NOMO-1 treated with DMSO at 0.1 percent for 48 hours (cell line): ENCODE results near the gene ITPRIP.

Experiments
- DNase-seq: peaks from one replicate; lab custom pipeline; 2025; ENCODE audit not compliant: unreplicated experiment; lab: John Stamatoyannopoulos, UW

The ITPRIP gene

DNA sequence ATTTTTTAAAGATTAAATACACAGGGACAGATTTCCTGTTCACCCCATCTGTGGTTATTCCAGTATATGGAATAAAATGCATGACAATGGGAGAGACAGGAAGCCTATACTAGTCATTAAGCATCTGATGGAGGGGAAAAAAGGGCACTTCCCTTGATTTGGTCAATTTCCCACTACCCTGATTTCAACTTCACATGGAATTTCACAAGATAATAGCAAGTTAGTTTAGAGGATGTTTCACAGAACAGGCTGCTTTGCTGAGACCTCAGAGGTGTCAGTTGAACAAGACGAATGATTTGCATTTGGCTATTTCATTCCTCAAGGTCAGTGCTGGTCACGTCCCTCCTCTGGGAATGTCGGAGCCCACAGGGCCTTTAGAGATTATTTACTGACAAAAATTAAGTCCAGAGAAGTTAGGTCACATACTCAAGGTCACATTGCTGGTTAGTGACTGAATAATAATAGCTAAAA is 4.7 kb upstream of the ITPRIP start:
- DNase-seq: no peak

DNA sequence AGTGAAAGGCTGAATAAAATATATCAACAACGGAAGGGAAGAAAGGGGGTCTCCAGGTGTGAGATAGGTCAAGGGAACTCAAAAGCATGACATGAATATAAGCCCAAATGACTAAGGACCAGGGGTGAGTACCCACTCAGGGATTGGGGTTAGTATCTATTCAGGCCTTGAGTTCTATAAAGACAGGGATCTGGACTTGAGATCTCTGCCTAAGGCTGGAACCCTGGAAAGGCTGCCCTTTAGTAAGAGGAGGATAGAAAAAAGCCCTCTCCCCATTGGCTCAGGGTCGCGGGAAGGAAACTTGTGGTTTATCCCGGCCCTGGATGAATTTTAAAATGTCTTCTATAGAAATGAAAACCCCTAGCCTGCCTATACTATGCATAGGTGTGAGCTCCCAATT is 2.4 kb upstream of the ITPRIP start:
- no peak for DNase-seq

DNA sequence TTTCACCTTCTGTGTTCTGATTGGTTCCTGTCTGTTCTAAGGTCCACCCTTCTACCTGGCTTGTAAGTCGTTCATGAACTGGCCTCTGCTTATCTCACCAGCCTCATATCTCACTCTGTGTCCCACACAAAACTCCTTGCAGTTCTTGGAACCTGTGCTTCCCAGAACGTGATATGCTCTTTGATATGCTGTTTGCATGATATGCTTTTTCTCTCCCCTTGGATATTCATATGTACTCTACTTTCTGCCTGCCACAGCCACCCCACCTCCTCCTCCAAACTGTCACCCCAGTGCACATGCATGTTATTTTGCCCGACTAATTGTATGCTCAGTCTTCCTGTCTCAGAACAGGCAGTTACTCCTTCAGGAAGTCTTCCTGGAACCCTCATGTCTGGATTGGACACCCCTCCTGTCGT is 1.9 kb upstream of the ITPRIP start:
- no peak for DNase-seq

DNA sequence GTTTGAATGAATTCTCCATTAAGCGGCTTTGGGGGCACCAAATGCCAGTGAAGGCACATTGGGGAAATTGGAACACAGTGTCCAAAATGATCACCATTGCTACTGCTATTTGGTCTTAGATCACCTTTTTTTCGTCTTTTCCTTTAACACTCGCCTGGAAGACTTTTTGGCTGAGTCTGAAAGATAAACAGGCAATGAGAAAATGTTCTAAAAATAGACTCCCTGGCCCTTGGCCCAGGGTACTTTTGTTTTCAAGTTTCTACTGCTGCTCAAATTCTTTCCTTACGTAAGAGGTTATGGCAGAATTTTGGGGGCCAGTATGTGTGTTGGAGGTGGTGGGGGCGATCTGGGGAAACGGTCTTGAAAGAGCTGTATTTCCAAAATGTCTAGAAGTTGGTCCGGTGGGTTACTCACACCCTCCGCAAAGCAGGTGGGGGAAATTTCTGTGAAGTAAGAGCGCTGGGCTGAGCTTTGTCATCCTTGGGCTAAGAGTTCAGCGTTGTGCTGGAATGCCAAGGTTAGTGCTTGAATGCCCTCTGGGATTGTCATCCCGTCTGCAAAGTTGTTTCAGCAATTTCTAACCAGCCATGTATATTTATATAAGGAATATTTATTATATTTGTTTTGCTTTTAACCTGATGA is 1.3 kb upstream of the ITPRIP start:
- no peak for DNase-seq

DNA sequence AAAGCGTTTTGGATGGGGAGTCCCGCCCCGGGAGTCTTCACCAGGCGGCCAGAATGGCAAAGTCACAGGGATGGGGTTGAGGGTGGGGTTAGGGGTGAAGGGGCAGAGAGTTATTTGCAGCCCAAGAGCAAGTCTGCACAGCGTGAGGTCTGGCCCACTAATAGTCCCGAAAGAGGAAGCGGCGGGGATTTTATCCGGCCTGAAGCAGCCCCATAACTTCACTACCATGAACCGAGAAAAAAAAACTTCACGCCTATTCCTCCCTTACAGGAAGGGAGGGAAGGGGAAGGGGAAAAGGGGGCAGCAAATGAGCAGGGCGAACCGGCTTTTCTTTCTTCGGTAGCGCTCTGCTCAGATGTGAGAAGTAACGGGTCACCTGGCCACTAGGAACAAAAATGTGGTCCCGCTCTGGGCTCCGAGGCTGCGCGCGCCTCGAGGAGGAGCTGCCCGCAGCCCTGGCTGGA is 712 bp downstream of the ITPRIP start:
- DNase-seq: peak; percentile 82

DNA sequence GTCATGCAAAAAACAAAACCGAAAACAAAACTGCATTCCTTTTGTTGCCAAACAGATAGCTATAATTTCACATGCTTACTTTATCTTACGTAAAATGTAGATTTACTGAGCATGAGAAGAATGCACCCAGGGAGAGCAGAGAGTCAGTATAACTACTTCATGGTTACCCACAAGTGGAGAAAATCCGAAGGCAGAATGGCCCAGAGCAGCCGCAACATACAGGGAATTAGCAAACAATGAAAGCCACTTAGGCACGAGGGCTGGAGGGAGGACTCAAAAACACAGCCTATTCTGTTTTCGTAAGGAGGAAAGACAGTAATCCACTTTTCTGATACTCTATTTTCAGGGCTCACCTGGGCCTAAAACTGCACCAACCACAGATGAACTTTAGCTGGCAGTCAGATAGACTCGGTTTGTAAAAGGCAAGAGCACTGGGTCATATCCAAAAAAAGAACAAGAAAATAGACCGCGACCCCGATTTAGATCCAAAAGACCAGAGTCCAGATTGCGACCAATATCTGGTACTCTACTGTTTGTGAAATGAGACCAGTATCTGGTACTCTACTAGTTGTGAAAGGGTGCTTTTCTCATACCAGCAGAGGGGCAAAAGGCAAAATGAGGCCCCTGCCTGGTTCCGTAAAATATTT is 1.3 kb downstream of the ITPRIP start:
- DNase-seq: no peak

DNA sequence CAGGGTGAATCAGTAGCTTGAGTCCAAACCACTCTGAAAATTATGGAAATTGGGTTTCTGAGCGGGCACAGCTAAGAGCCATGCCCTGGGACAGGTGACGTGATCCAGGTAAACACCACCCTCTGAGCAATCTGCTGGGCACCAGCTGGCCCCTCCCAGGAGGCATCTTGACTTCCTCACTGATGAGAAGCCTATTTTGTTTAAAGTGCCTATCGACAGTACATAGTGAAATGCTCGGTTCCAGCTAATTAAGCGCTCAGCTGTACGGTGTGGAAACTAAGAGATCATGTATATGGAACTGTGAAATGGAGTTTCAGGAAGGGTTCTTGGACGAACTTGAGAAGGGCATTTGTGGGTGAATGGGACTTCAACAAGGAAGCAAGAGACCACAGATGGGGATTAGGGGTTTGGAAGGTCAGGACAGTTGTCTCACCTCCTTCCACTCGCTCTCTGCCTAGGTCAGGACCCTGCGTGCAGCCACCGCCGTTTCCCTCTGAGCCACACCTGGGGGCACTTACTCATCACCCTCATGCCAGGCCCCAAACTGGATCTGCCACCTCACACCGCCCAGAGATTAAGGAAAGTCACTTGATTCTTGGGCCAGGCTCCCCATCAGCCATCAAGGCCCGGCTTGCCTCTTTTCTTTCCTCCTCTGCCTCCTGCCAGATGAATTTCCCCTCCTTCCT is 3.2 kb downstream of the ITPRIP start:
- DNase-seq: no peak

DNA sequence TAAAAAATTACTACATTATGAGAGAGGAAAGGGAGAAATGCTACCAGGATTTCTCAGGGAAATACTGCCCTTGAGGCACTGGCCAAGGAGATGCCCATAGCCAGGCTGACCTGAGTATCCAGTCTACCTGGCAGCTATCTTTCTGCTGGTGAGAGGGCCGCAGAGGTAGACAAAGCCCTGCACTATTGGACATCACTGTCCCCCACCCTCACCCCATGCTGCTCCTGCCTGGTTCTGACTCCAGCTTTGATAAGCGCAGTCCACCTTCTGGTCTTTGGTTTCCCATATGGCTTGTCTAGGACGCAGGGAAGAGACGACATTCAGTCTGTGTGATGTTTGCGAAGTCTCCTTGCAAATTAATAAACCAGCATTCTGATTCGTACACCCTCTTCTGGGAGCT is 3.7 kb downstream of the ITPRIP start:
- no peak for DNase-seq

DNA sequence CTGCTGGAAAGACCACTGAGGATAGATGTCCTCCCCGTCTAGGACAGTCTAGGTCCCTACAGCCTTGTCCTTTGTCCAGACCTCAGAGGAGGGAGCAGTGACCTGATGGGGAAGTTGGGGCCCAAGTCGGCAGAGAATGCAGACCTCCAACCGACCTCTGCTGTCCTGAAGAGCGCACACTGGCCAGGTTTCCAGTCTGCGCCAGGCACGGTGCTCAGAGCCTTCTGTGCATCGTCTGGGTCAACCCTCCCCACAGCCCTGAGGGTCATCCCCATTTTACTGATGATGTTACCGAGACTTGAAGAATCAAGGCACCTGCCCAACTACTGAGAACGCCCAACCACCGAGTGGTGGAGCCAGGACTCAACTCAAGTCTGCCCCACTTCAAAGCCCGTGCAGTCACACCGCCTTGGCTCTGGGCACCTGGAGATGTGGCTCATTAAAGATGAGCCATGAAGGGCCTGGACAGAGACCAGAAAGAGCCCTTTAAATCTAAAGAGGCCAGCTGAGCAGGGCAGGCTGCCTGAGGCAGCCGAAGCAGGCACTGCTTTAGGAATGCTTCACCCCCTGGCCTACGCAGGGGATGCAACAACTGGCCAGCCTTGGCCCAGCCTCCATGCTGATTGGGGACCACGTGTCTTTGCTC is 4.4 kb downstream of the ITPRIP start:
- DNase-seq: no peak

DNA sequence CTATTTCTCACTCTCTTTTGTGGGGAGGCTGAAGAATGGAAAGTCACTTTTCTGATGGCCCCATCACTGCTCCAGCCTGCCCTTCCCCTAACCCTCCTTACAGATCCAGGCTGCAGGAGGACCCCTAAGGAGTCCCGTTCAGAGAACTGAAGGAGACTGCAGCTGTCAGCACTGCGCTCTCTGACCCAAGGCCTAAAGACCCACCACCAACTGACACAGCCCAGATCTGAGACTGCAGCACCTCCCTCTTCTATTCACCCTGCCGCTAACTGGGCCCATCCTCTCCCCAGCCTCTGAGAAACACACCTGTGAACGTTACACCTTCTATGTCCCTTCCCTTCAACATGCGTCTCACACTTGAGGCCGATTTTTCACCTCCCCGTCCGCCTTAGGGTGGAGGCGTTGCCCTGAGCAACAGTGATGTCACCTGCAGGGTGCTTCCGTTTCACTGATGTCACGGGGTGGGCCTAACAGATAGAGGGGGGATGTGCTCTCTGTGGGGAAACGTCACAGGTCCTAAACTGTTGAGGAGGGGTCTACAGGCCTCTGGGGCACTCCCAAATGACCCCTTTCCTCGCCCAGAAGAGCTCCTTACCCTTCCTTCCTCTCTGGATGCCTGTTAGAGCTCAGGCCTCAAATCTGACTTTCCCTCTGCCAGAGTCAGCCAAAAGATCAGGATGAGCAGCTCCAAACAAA is 5.1 kb downstream of the ITPRIP start:
- no peak for DNase-seq

DNA sequence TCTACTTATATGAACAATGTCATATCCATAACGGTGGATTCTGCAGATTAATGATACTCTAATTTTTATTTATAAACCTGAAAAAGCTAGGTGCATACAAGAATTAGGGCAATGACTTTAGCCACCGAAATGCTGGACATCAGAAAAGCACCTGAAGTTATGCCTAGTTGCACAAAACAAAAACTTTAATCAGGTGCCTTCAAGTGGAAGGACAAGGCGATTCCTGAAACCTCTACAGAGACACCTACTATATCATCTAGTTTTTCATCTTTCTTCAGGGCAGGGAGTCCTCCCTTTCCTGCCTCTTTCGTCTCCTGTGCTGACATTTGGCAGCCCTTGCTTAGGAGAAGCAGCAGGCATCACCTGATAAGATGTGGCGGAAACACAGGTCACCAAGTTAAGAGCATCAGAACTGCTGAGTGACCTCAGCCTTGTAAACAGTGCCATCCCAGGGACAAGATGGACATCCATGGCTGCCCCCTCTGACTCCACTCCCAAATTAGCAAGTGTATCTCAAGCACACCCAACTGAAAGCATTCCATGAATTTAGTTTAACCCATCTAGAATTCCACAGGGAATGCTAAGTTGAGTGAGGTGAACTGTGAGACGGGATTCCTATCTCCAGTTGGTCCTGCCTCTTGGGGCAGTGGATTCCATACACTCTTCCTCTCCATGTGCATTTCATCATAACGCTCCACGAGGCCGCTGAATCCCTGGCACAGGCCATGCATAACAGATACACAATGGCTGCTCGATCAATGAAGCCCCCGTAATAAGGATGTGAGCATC is 5.8 kb downstream of the ITPRIP start:
- no peak for DNase-seq

DNA sequence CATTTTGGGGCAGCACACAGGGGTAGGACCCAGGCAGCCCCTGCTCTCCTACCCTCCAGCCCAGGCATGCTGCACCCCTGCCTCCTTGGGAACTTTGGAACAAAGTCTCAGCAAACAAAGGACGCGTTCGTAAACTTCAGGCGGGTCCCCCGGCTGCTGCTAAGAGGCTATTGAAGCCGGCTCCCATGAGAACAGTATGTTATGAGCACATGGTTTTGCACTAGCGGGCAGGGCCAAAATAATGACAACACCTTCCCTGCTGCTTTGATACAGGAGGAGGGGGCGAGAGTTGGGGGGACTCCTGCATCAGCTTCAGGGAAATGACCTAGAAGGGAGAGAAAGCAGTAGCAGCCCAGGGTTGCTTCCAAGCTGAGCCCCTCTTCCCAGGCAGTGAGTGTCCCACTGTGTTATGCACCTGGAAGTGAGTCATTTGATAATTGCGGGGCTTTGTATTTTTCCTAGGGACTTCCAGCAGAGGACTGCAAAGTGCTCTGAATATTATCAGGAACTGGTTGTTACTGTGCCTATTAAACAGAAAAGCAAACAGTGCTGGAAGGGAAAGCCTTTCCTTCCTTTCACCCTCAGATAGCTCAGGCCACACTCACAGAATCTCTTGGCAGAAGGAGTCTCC is 6.9 kb downstream of the ITPRIP start:
- DNase-seq: no peak

DNA sequence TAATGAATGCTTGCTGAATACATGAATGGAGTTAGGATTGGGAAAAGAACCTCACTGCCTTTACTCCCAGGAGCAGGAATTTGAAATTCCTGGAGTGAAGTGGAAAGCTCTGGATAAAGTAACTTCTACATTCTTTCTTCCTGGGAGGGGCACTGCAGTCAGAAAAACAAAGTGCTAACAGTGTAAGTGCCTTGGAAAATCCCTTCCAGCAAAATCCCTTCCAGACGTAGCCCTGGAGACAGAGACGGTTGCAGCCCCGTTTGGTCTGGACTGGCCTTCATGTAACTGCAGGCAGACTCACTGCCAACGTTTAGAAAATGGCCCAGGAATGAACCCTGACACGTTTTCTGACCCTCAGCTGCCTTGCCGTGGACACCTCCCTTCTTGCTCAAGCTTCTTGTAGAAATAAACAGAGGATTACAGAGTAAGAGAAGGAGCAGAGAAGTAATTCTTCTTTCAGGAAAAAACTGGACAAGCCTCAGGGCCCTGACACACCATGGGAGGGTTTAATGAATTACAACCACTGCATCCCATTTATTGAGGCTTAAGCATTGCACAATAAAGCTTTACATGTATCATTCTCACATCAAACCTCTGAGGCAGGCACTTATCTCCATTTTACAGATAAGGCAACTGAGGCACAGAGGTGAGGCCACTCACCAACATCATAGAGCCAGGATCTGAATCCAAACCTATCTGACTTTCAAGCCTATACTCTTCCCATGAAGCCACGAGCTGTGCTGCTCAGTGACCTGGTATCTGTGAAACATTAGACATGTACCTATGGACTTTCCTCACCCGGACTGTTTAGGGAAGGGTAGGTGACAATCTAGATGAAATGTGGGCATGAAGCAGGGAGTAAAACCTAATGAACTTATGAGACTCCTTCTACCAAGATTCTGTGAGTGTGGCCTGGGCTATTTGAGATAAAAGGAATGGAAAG is 7.8 kb downstream of the ITPRIP start:
- no peak for DNase-seq

DNA sequence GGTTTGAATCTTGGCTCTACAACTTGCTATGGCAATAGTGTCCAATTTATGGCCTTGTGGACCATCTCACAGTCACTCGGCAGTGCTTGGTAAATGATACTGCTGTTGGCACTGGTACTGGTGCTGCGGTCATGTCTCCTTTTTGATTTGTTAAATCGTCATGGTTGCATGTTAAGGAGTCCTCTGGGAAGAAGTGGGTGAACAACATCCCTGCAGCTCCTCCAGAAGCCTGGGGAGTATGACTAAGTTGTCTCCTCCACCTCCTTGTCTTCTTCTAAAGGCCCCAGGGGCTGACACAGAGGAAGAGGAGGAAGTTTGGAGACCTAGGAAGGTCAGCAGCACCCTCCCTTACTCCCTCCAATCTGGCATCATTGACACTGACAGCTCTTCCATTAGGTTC is 8.5 kb downstream of the ITPRIP start:
- DNase-seq: no peak

DNA sequence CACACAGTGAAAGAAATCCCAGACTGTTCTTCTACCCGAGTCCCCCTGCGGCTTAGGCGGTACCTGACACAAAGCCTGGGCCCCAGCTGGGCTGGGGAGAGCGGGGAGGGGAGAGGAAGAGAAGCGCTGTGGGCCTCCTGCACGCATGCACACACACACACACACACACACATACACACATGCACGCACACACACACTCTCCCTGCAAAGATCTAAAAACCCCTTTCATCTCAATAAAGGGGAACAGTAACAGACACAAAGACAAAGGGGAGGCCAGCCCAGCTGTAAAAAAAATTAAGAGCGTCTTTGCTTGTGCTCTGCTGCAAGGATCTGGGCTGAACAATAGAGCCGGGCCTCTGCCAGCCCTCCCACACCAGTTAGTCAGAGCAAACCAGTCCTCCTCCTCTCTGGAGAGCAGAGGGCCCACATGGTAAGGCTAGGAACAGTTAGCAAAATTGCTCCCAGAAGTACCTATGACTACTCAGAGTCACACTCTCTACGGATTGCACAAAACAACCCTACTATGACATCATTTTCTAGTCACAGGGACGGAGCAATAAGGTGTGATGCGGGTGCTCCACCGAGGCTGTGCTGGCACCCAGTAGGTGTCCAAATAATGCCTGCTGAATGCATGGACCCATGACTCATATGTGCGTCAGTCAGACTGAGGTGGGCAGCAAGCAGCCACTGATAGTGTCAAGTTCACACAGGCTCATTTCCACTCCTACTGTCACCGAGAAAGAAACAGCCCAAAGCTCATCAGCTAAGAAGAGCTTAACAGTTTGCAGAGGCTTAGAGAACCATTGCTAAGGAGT is 9.2 kb downstream of the ITPRIP start:
- DNase-seq: peak; percentile 50

DNA sequence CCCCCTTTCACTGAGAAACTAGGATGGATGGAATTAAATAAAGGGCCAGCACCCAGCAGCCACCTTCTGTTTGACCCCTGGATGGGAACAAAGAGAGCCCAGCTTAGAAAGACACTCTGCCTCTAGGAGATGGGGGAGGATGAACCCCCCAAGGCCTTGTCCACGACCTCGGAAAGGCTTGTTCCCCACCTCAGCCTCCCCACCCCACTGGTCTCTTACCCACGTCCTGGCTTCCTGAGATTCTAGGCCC is 9.7 kb downstream of the ITPRIP start:
- no peak for DNase-seq

DNA sequence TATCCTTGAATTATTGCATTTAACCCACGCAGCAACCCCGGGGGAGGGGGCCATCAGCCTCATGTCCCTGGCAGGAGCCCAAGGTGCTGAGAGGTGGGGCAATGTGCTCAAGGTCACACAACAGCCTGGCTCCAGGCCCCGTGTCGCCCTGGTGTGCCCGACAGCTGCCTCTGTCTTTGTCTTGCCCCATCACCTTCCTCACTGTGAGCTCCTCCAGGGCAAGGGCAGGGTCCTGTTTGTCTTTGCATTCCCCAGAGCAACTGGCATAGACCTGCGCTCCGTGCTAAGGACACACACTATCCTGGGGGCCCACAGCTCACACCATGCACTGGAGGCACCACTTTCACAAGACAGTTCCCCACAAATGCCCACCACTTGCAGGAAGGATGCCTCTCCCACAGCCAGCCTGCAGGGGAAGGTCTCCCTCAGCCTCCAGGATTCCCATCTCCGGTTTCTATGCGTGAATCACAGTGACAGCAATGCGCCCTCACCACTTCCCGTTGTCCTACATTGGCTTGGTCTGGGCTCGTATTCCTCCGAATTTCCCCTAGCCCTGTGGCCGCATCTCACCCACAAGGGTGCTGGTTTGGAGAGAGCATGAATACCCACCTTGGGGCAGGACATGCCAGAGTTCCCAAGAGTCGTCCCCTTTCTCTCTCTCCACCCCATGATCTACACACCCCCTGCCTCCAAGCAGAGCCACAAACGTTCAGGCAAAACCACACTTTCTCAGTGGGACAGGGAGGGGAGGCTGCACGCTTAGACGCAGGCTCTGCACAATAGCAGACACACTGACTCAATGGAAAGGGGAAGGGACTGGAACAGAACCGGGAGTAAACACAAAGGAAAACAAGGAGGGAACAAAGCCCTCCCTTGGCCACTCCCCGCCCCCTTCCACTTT is 10.3 kb downstream of the ITPRIP start:
- DNase-seq: no peak
